Fibroblast of upper back skin (primary cell): ENCODE measurements around the gene RNASEL.
A peak's percentile ranks its signal among the peaks of the same experiment; 100 is the strongest.

Experiments
- DNase-seq: peaks from one replicate; pipeline ENCODE4 v3.0.0-alpha.2; 2013

The RNASEL gene

GRCh38 chr1:182598296-182598695 lies 9.2 kb upstream of the RNASEL start:
- DNase-seq = no peak

- no peak for DNase-seq
Measured at GRCh38 chr1:182596934-182597333, 7.9 kb upstream of the RNASEL start.

- DNase-seq = peak; percentile 69
Measured at GRCh38 chr1:182595641-182596240, 6.7 kb upstream of the RNASEL start.

- DNase-seq = no peak
Measured at GRCh38 chr1:182589931-182590330, 875 bp upstream of the RNASEL start.

- no peak for DNase-seq
Measured at GRCh38 chr1:182589520-182589919, 464 bp upstream of the RNASEL start.

- DNase-seq = no peak
Measured at GRCh38 chr1:182587666-182588499, 1.2 kb downstream of the RNASEL start.

GRCh38 chr1:182587093-182587492 lies 2.0 kb downstream of the RNASEL start:
- DNase-seq = no peak

GRCh38 chr1:182586380-182586779 lies 2.7 kb downstream of the RNASEL start:
- no peak for DNase-seq

- DNase-seq = no peak
Measured at GRCh38 chr1:182584746-182585145, 4.3 kb downstream of the RNASEL start.

- DNase-seq = no peak
Measured at GRCh38 chr1:182580736-182581135, 8.3 kb downstream of the RNASEL start.

- DNase-seq = peak; percentile 68
Measured at GRCh38 chr1:182575540-182576149, 13.4 kb downstream of the RNASEL start.

- no peak for DNase-seq
Measured at GRCh38 chr1:182574156-182574555, 14.9 kb downstream of the RNASEL start.

- no peak for DNase-seq
Measured at GRCh38 chr1:182570611-182570970, 18.5 kb downstream of the RNASEL start.

GRCh38 chr1:182569939-182570610 lies 19.0 kb downstream of the RNASEL start:
- DNase-seq = no peak

GRCh38 chr1:182568647-182569284 lies 20.3 kb downstream of the RNASEL start:
- no peak for DNase-seq

- no peak for DNase-seq
Measured at GRCh38 chr1:182567629-182568028, 21.4 kb downstream of the RNASEL start.

GRCh38 chr1:182565537-182565936 lies 23.5 kb downstream of the RNASEL start:
- no peak for DNase-seq

- DNase-seq = no peak
Measured at GRCh38 chr1:182564406-182565004, 24.6 kb downstream of the RNASEL start.

GRCh38 chr1:182563095-182563494 lies 26.0 kb downstream of the RNASEL start:
- DNase-seq = no peak

- no peak for DNase-seq
Measured at GRCh38 chr1:182561456-182561855, 27.6 kb downstream of the RNASEL start.

GRCh38 chr1:182560392-182560984 lies 28.6 kb downstream of the RNASEL start:
- no peak for DNase-seq

- no peak for DNase-seq
Measured at GRCh38 chr1:182556279-182556678, 32.8 kb downstream of the RNASEL start.
